Measurements from ENCODE around the gene GMEB1.

GRCh38 chr1:28766532-28767183, 98.1 kb downstream of the GMEB1 start:
- TF ChIP-seq CTCF (IDR thresholded peaks at IDR 0.05; ENCODE audit: poor library complexity) (no peak), EZH2 (IDR thresholded peaks at IDR 0.05; ENCODE audit: borderline replicate concordance) (no peak), EZH2phosphoT487 (IDR thresholded peaks at IDR 0.05; ENCODE audit: low read depth, severe bottlenecking, unreplicated experiment) (no peak)

Data from hepatocyte (in vitro differentiated cells).